H1 (cell line): ENCODE measurements around the gene GABPB1. TPM values are rescaled to one million over a fixed set of nuclear protein-coding genes. Genes with fewer than 3 reads are reported as not detected.

ENCODE experiments used
- CTBP2 ChIP-seq: IDR thresholded peaks from 2 replicates; pipeline ENCODE4 v1.7.0; 2011; ENCODE audit warnings: borderline replicate concordance, mild to moderate bottlenecking, moderate library complexity, mixed read lengths, low read length; ENCODE audit not compliant: insufficient read depth, insufficient read length
- NANOG ChIP-seq: IDR thresholded peaks from 2 replicates; pipeline ENCODE4 v1.6.1; 2011; ENCODE audit warnings: low read length, low read depth, mild to moderate bottlenecking, inconsistent platforms; ENCODE audit not compliant: insufficient read depth, poor library complexity, severe bottlenecking
- RFX5 ChIP-seq: IDR thresholded peaks from 2 replicates; pipeline ENCODE4 v1.6.1; 2011; ENCODE audit warnings: low read depth, low read length, improper control_type of control experiment, borderline replicate concordance
- polyA plus RNA-seq, 7 experiments: library from polyadenylated mRNA; depleted of rRNA in 3 of 7; stranded (reverse) in 5 of 7; unstranded in 2 of 7; fragments of >200 nt in 5 of 7; fragments of 200-250 nt in 2 of 7; gene quantifications; 1 replicate in 5 of 7; 2 replicates in 1 of 7; 4 replicates in 1 of 7; pipeline versions ENCODE4 v1.2.1 to v1.2.3, GENCODE V29; 2011 to 2013; ENCODE audit warnings: missing spikeins in 2 of 7, mixed read lengths in 2 of 7
- total RNA-seq: library from RNA; stranded (reverse); fragmentation: NEBNext Ultra II Directional; extraction: Animal tissue kit (Norgen Biotek cat#: 25700); gene quantifications from 2 replicates; pipeline ENCODE4 v1.2.1, GENCODE V29; 2021

GABPB1 gene
- total and polyA plus RNA-seq, 2 of the 8 experiments (the other 6 are each of a cell fraction or from before 2014, with no cell fraction given): 24.5 to 32.3 TPM

- TF ChIP-seq RFX5 (no peak), NANOG (no peak), CTBP2 (no peak)
These were observed 123.2 kb downstream of the GABPB1 start (continued) for GRCh38 chr15:50231761-50232160.
